GM10266 (cell line): ENCODE data around the gene OSBPL7.
A peak's percentile ranks its signal among the peaks of the same experiment; 100 is the strongest.

ENCODE experiments used
- DNase-seq: peaks from one replicate; pipeline ENCODE4 v3.0.0; 2012; ENCODE audit errors: extremely low spot score
- CTCF ChIP-seq: IDR thresholded peaks from 2 replicates; pipeline ENCODE4 v1.5.1; 2012; ENCODE audit warnings: mild to moderate bottlenecking, low read depth; ENCODE audit not compliant: control insufficient read depth, insufficient read depth; ENCODE audit errors: missing control alignments

OSBPL7 gene

GRCh38 chr17:47834756-47835155, 13.2 kb upstream of the OSBPL7 start:
- DNase-seq, result no peak
- TF ChIP-seq CTCF, result no peak

- no peak for DNase-seq
- no peak for TF ChIP-seq CTCF
These were observed 10.3 kb upstream of the OSBPL7 start for GRCh38 chr17:47831934-47832327.

- TF ChIP-seq CTCF, result peak; percentile 24
- DNase-seq, result peak; percentile 97
These were observed 9.7 kb upstream of the OSBPL7 start, which contains the start of the genes LRRC46 and MRPL10 for GRCh38 chr17:47831003-47831933. Gene LRRC46 (plus strand): TSS chr17:47831670. CDS start chr17:47831990, 320 bp downstream. Gene MRPL10 (minus strand): TSS chr17:47831541. CDS start chr17:47831511, 30 bp downstream.

- DNase-seq, result no peak
- no peak for TF ChIP-seq CTCF
These were observed 8.9 kb upstream of the OSBPL7 start for GRCh38 chr17:47830396-47831002.

GRCh38 chr17:47829870-47830269, 8.3 kb upstream of the OSBPL7 start:
- no peak for TF ChIP-seq CTCF
- DNase-seq, result no peak

- TF ChIP-seq CTCF, result no peak
- no peak for DNase-seq
These were observed 1.9 kb upstream of the OSBPL7 start for GRCh38 chr17:47823519-47823918.

- no peak for DNase-seq
- TF ChIP-seq CTCF, result no peak
These were observed 1.2 kb upstream of the OSBPL7 start for GRCh38 chr17:47822785-47823184.
